K562 (cell line): ENCODE measurements around the gene CAGE1. TPM values are rescaled to one million over a fixed set of nuclear protein-coding genes. Genes with fewer than 3 reads are reported as not detected.

Experiments
- ATAC-seq: fragments of 200-7000 bp; cut with Tn5 transposase; 3 replicates; pipeline ENCODE4 v1.9.1; 2020; ENCODE audit warnings: moderate library complexity
- BruUV-seq: library from RNA; stranded (reverse); fragments of 400-500 nt; replicated peaks from 2 replicates; lab custom pipeline; 2021; lab: Mats Ljungman, UMichigan
- CTCF ChIA-PET: fragments of 300-600 bp; formaldehyde crosslinking; extraction: SDS; loops from one replicate; lab custom pipeline; 2021; ENCODE audit warnings: low intra/inter-chr PET ratio; lab: Yijun Ruan, JAX
- POLR2A ChIA-PET: fragments of 300-600, 350-650 bp; sonication (Branson Sonifier 250); formaldehyde crosslinking; extraction: SDS; loops from one replicate; lab custom pipeline; 2021; ENCODE audit warnings: antibody characterized with exemption, inconsistent platforms; lab: Yijun Ruan, JAX
- DNase-seq, 4 experiments: peaks; one replicate each; pipeline versions ENCODE4 v3.0.0 to v3.0.0-alpha.2; 2011 to 2018; ENCODE audit warnings: low spot score in 3 of 4, mixed read lengths in 3 of 4; ENCODE audit errors: extremely low read depth in 1 of 4
- FAIRE-seq: peaks from 2 replicates; lab custom pipeline; 2011; peaks lifted over from hg19 to GRCh38; lab: Jason Lieb, UNC
- H2AFZ ChIP-seq: 2 replicates; pipeline ENCODE4 v1.6.0; 2011; ENCODE audit warnings: low read depth, low read length, control low read depth, inconsistent platforms
- H3K27ac ChIP-seq: fragments of 200-600 bp; 3 replicates; pipeline ENCODE4 v1.8.0; 2011; ENCODE audit warnings: low read depth, mild to moderate bottlenecking, control low read depth, inconsistent platforms, low read length, moderate library complexity, mixed read lengths; ENCODE audit errors: extremely low read depth
- H3K27me3 ChIP-seq, 2 experiments: fragments of 300-600 bp in 1 of 2; 2 replicates in 1 of 2; 3 replicates in 1 of 2; pipeline versions ENCODE4 v1.6.0 to v1.8.0; 2011; ENCODE audit warnings: inconsistent platforms in 2 of 2, low read length in 2 of 2, mild to moderate bottlenecking in 1 of 2, mixed read lengths in 1 of 2, moderate library complexity in 1 of 2; ENCODE audit not compliant: control insufficient read depth in 2 of 2, insufficient read depth in 2 of 2
- H3K36me3 ChIP-seq: fragments of 300-600 bp; 3 replicates; pipeline ENCODE4 v1.8.0; 2011; ENCODE audit warnings: mild to moderate bottlenecking, low read length, inconsistent platforms; ENCODE audit not compliant: control insufficient read depth, insufficient read depth
- H3K4me1 ChIP-seq, 2 experiments: fragments of 200-600 bp in 1 of 2; replicated peaks in 1 of 2; 2 replicates in 1 of 2; 3 replicates in 1 of 2; pipeline versions ENCODE4 v1.5.1 to v1.8.0; 2011; ENCODE audit warnings: inconsistent platforms in 2 of 2, low read length in 2 of 2, mild to moderate bottlenecking in 1 of 2, mixed read lengths in 1 of 2, moderate library complexity in 1 of 2; ENCODE audit not compliant: control insufficient read depth in 2 of 2, insufficient read depth in 2 of 2
- H3K4me2 ChIP-seq: 2 replicates; pipeline ENCODE4 v1.6.1; 2011; ENCODE audit warnings: low read length, control low read depth, inconsistent platforms, mixed read lengths; ENCODE audit not compliant: insufficient read depth
- H3K4me3 ChIP-seq: fragments of 200-600 bp; sonication (generic), shearing (Covaris generic); 2 replicates; pipeline ENCODE4 v1.5.1; 2016; ENCODE audit warnings: control low read depth, inconsistent platforms
- H3K79me2 ChIP-seq: fragments of 200-600 bp; 3 replicates; pipeline ENCODE4 v1.8.0; 2011; ENCODE audit warnings: low read length, inconsistent platforms; ENCODE audit not compliant: control insufficient read depth, insufficient read depth
- H3K9ac ChIP-seq, 2 experiments: 2 replicates each; pipeline versions ENCODE4 v1.6.0 to v1.6.1; 2011; ENCODE audit warnings: low read depth in 2 of 2, low read length in 2 of 2, control low read depth in 1 of 2, inconsistent platforms in 1 of 2, mild to moderate bottlenecking in 1 of 2, mixed read lengths in 1 of 2; ENCODE audit not compliant: insufficient read depth in 1 of 2
- H3K9me1 ChIP-seq: one replicate; pipeline ENCODE4 v1.6.0; 2011; ENCODE audit warnings: inconsistent platforms, mild to moderate bottlenecking, low read length, moderate library complexity; ENCODE audit not compliant: control insufficient read depth, insufficient read depth
- H3K9me3 ChIP-seq: replicated peaks from 2 replicates; pipeline ENCODE4 v1.5.1; 2011; ENCODE audit warnings: low read depth, low read length, inconsistent platforms; ENCODE audit not compliant: control insufficient read depth, insufficient read depth
- H4K20me1 ChIP-seq: replicated peaks from 2 replicates; pipeline ENCODE4 v1.6.1; 2011; ENCODE audit warnings: low read length, inconsistent platforms, mixed read lengths; ENCODE audit not compliant: control insufficient read depth, insufficient read depth
- CC2D1A ChIP-seq: fragments of 450-650 bp; IDR thresholded peaks from 2 replicates; pipeline ENCODE4 v1.6.1; 2017; ENCODE audit warnings: mild to moderate bottlenecking
- CHCHD3 ChIP-seq: fragments of 250-450 bp; sonication (Bioruptor Pico); IDR thresholded peaks from 2 replicates; pipeline ENCODE4 v2.1.2; 2022; ENCODE audit warnings: mild to moderate bottlenecking
- CXXC5 ChIP-seq: fragments of 250-450 bp; sonication (Bioruptor Pico); IDR thresholded peaks from 2 replicates; pipeline ENCODE4 v1.8.0; 2022; ENCODE audit warnings: inconsistent platforms, mild to moderate bottlenecking, moderate library complexity
- E2F1 ChIP-seq: sonication (generic); formaldehyde crosslinking; IDR thresholded peaks from 2 replicates; pipeline ENCODE4 v1.8.1; 2023; ENCODE audit warnings: mild to moderate bottlenecking, missing genetic modification reagents, moderate library complexity
- FOXM1 ChIP-seq, 2 experiments: fragments of 450-650 bp in 1 of 2; sonication (generic) in 1 of 2; formaldehyde crosslinking in 1 of 2; IDR thresholded peaks; 2 replicates each; pipeline versions ENCODE4 v1.6.1 to v1.9.0; 2017 to 2022; ENCODE audit warnings: low read depth in 2 of 2, mild to moderate bottlenecking in 2 of 2, missing genetic modification reagents in 1 of 2, moderate library complexity in 1 of 2
- GTF2F1 ChIP-seq: IDR thresholded peaks from 2 replicates; pipeline ENCODE4 v1.6.1; 2011; ENCODE audit warnings: low read depth, low read length, improper control_type of control experiment
- HDAC3 ChIP-seq: fragments of 450-650 bp; IDR thresholded peaks from 2 replicates; pipeline ENCODE4 v1.6.1; 2018; ENCODE audit warnings: borderline replicate concordance, mild to moderate bottlenecking, moderate library complexity; ENCODE audit not compliant: partially characterized antibody
- HDAC8 ChIP-seq: fragments of 450-650 bp; IDR thresholded peaks from 2 replicates; pipeline ENCODE4 v1.6.1; 2016; ENCODE audit warnings: mild to moderate bottlenecking, missing genetic modification characterization, moderate library complexity, missing compliant biosample characterization
- NR1H2 ChIP-seq: sonication (generic); formaldehyde crosslinking; IDR thresholded peaks from 2 replicates; pipeline ENCODE4 v1.4.0; 2020; ENCODE audit warnings: mild to moderate bottlenecking, missing genetic modification reagents
- TAF7 ChIP-seq: fragments of 450-650 bp; IDR thresholded peaks from 2 replicates; pipeline ENCODE4 v1.6.1; 2016; ENCODE audit warnings: missing genetic modification characterization, missing compliant biosample characterization
- TBP ChIP-seq: optimal IDR thresholded peaks from 2 replicates; pipeline ENCODE3; 2011; ENCODE audit warnings: low read depth, low read length, improper control_type of control experiment
- ZNF143 ChIP-seq: sonication (generic); formaldehyde crosslinking; IDR thresholded peaks from 2 replicates; pipeline ENCODE4 v1.9.0; 2022; ENCODE audit warnings: mild to moderate bottlenecking, missing genetic modification reagents
- ZNF24 ChIP-seq: fragments of 450-650 bp; IDR thresholded peaks from 2 replicates; pipeline ENCODE4 v1.6.1; 2016
- ZNF263 ChIP-seq: sonication (generic); formaldehyde crosslinking; IDR thresholded peaks from 2 replicates; pipeline ENCODE4 v1.8.0; 2022; ENCODE audit warnings: mild to moderate bottlenecking, missing genetic modification reagents, borderline replicate concordance
- ZNF766 ChIP-seq: fragments of 200-800 bp; sonication (Bioruptor generic); conservative IDR thresholded peaks from 2 replicates; pipeline ENCODE4 v1.6.1; 2016; ENCODE audit warnings: missing genetic modification characterization, missing compliant biosample characterization
- WGBS: fragments of 100-300 bp; shearing (Covaris generic); methylation state at CpG from one replicate; pipeline ENCODE4 v1.1.6; 2016; ENCODE audit warnings: low coverage, mixed read lengths; ENCODE audit not compliant: insufficient coverage; ENCODE audit errors: missing lambda C conversion rate; 5-methylcytosine and 5-hydroxymethylcytosine counted together
- in situ Hi-C: fragments of 300-500 bp; cut with MboI; formaldehyde crosslinking; loops from 4 replicates; pipeline ENCODE4 v1.15.0; 2018; ENCODE audit warnings: inconsistent platforms, mixed read lengths
- intact Hi-C: fragments of 100-400 bp; cut with micrococcal nuclease; formaldehyde crosslinking; loops from 2 replicates; pipeline ENCODE4 v1.14.2; 2022
- polyA plus RNA-seq, 8 experiments: library from polyadenylated mRNA; depleted of rRNA in 4 of 8; stranded (reverse) in 5 of 8; unstranded in 3 of 8; fragments of >200 nt; fragmentation: Nextera tagmentation in 2 of 8; fragmentation: Illumina TruSeq in 1 of 8; extraction: Ambion mirVana in 2 of 8; extraction: Trizol in 1 of 8; gene quantifications; 2 replicates each; pipeline versions ENCODE4 v1.2.1 to v1.2.3, GENCODE V29; 2011 to 2014; ENCODE audit warnings: inconsistent platforms in 1 of 8, missing spikeins in 1 of 8
- total RNA-seq, 7 experiments: library from RNA; depleted of rRNA in 6 of 7; stranded (reverse); fragments of >200 nt in 6 of 7; fragmentation: Illumina TruSeq in 2 of 7; extraction: Trizol in 2 of 7; gene quantifications; 2 replicates each; pipeline versions ENCODE4 v1.2.1 to v1.2.3, GENCODE V29; 2011 to 2021; ENCODE audit warnings: low replicate concordance in 1 of 7
- TF ChIP-seq, protein P1 (sequence below): conservative IDR thresholded peaks from 2 replicates; pipeline ENCODE4 v1.6.1; 2011; ENCODE audit warnings: low read depth, mild to moderate bottlenecking, low read length; ENCODE audit not compliant: control insufficient read depth

Gene CAGE1
- total and polyA plus RNA-seq, 9 of the 15 experiments (the other 6 are each of a cell fraction or from before 2014, with no cell fraction given) = 0.13 to 0.33 (median 0.18) TPM; not detected in 4

DNA sequence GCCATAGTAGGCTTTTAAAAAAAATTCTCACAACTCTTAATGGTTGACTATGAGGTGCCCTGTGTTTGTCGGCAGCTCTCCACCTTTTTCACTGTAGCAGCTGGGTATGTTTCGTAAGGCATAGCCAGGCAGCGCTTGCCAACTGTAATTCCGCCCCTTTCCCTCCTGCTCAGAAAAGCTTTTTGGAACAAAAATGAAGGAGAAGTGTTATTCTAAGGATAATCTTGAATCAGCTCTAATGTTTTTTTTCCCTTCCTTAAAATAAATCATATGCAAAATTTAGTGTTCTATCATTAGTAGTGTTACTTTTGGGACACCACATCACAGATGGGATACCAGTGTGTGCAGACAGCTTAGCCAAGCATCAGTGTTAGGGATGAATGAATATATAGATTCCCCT, 21.3 kb upstream of the CAGE1 start:
- H3K27ac ChIP-seq = no peak overlapping the region
- FAIRE-seq (no peak), DNase-seq (no peak), ATAC-seq (no peak)
- H3K9me1 ChIP-seq = no peaks in the 10 kb centered on the region
- ChIA-PET POLR2A (interaction anchor here (0.8 to 1.2 kb wide), 3 partner anchors 17 to 205 kb away, joined by 3 read pairs; partner anchors contain the start of gene SSR1), CTCF (interaction anchor here (0.7 kb wide), 1 partner anchor 358 kb away, joined by 4 read pairs; no protein-coding TSS in a partner anchor)
- H3K9ac ChIP-seq = no peak overlapping the region
- H3K4me2 ChIP-seq = no peak overlapping the region
- H4K20me1 ChIP-seq = no peaks in the 10 kb centered on the region
- TF ChIP-seq TBP (no peak), ZNF143 (CRISPR knock-in tag) (no peak), CXXC5 (no peak)
- in situ Hi-C loops (no loop called here), intact Hi-C loops (no loop called here)
- no peaks in the 10 kb centered on the region for H3K27me3 ChIP-seq
- no peaks in the 10 kb centered on the region for H3K9me3 ChIP-seq
- no peaks in the 10 kb centered on the region for H3K4me1 ChIP-seq
- no peak overlapping the region for H3K4me3 ChIP-seq
- H3K79me2 ChIP-seq = no peaks in the 10 kb centered on the region
- H3K36me3 ChIP-seq = peaks cover 93% of the 10 kb centered on the region
- BruUV-seq = no TSS peak
- H2AFZ ChIP-seq = no peak overlapping the region
- WGBS = 97% methylated on average over 4 of the region's 4 CpGs

GRCh38 chr6:7409740-7410139, 20.2 kb upstream of the CAGE1 start:
- Histone ChIP-seq H4K20me1 (no peaks in the 10 kb centered on the region), H3K27me3 (no peaks in the 10 kb centered on the region), H3K9me3 (no peaks in the 10 kb centered on the region), H2AFZ (no peak overlapping the region), H3K4me2 (no peak overlapping the region), H3K4me3 (no peak overlapping the region), H3K9me1 (no peaks in the 10 kb centered on the region), H3K36me3 (peaks cover 93% of the 10 kb centered on the region), H3K4me1 (no peaks in the 10 kb centered on the region), H3K79me2 (no peaks in the 10 kb centered on the region), H3K27ac (no peak overlapping the region), H3K9ac (no peak overlapping the region)
- in situ Hi-C loops = no loop called here
- CTCF ChIA-PET = no interaction called here
- no peak for FAIRE-seq
- ATAC-seq = no peak
- BruUV-seq = no TSS peak
- WGBS = 93% methylated on average over 5 of the region's 6 CpGs
- intact Hi-C loops = no loop called here
- POLR2A ChIA-PET = no interaction called here
- DNase-seq = no peak
- no peak for TF ChIP-seq ZNF263 (CRISPR knock-in tag)
- no peak for TF ChIP-seq E2F1 (CRISPR knock-in tag)
- no peak for TF ChIP-seq HDAC3
- TF ChIP-seq ZNF766 (CRISPR knock-in tag) = no peak
- no peak for TF ChIP-seq CC2D1A
- TF ChIP-seq ZNF24 = no peak
- TF ChIP-seq FOXM1 (IDR thresholded peaks at IDR 0.05; ENCODE audit: low read depth) = no peak
- no peak for TF ChIP-seq FOXM1 (CRISPR knock-in tag; IDR thresholded peaks at IDR 0.05; ENCODE audit: low read depth)
- TF ChIP-seq HDAC8 = no peak
- no peak for TF ChIP-seq NR1H2 (CRISPR knock-in tag)
- TF ChIP-seq GTF2F1 = no peak
- TF ChIP-seq CHCHD3 (CRISPR knock-in tag) = no peak
- TF ChIP-seq, protein P1, sequence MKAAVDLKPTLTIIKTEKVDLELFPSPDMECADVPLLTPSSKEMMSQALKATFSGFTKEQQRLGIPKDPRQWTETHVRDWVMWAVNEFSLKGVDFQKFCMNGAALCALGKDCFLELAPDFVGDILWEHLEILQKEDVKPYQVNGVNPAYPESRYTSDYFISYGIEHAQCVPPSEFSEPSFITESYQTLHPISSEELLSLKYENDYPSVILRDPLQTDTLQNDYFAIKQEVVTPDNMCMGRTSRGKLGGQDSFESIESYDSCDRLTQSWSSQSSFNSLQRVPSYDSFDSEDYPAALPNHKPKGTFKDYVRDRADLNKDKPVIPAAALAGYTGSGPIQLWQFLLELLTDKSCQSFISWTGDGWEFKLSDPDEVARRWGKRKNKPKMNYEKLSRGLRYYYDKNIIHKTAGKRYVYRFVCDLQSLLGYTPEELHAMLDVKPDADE = no peak
- TF ChIP-seq TAF7 = no peak
